Activated T-helper 1 cell treated with anti-CD3 and anti-CD28 coated beads, Interleukin-2, amount 50 U/mL, for 16 hours (primary cell): ENCODE data around the gene TRAPPC3.
A peak's percentile ranks its signal among the peaks of the same experiment; 100 is the strongest.

Experiments
- DNase-seq, 2 donors: peaks; one replicate each; pipeline ENCODE4 v3.0.0-alpha.2; 2020; ENCODE audit warnings: low read depth in 1 of 2, low spot score in 1 of 2

Gene TRAPPC3

DNA sequence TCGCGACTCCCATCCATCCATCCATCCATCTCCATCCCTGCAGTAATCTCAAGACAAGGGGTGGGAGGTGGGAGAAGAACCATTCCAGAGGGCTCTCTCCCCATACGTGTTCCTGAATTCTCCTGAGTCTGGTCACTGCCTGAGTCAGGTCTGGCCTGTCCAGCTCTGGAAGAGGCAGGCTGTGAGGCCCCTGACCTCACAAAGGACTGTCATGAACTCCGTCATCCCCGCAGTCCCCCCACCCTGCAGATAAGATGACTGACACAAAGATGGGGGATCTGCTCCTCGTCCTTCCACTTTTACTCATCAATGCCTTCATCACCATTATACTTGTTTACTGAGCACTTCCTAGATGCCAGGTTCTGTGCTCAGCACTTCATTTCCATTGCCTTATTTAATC lies 5.0 kb upstream of the TRAPPC3 start:
- DNase-seq, result no peak

DNA sequence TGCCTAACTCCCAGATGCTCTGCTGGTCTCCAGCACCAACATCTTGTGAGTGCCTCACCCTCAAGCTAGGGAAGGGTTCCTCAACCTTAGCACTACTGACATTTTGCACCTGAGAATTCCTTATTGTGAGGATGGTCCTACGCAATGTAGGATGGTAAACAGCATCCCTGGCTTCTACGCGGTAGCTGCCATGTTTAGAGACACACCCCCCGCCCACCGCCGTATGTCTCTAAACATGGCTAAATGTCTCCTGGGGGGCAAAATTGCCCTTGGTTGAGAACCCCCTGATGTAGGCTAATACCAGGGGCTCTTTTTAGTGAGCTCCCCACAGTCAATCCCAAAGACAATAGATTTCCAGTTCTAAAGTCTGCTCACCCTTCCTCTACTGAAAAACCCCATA lies 4.2 kb upstream of the TRAPPC3 start:
- DNase-seq, result no peak

DNA sequence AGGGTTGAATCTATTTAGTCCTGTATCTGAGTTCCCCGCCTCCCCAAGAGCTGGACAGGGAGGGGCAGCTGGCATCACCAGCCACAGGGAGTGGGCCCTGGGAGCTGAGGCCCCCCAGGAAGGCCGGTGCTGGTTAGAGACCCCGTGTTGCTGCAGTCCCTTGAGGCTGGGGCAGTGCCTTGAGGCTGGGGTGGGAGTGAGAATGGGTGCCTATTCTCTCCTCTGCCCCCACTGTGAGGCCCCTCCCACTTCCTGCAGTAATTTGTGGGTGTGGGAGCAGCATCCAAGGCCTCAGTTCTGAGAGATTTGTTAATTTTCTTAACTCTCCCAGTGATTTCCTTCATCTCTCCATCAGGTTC lies 2.5 kb upstream of the TRAPPC3 start:
- DNase-seq, result peak in 1 of 2 donors; percentile 26

DNA sequence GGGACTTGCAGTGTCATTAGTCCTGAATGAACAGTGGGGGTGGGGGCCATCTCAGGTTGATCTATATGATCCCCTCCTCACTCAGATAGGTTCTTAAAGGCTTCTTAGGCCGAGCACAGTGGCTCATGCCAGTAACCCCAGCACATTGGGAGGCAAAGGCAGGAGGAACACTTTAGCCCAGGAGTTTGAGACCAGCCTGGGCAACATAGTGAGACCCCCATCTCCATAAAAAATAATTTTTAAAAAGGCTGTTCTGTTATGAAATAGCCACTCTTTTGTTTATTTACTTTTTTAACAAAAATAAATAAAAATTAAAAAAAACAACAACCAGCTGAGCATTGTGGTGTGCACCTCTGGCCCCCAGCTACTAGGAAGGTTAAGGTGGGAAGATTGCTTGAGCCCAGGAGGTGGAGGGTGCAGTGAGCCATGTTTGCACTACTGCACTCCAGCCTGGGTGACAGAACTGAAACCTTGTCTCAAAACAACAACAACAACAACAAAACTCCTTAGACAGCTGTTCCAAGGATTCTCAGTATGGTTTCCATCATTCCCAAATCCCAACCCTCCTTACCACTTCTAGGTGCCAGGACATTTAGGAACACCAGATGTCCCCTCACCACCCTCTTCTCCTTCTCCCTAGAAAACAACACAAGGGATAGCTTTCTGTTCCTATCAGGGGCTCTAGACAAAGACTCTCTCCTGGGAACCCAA lies 2.0 kb upstream of the TRAPPC3 start:
- DNase-seq, result no peak

DNA sequence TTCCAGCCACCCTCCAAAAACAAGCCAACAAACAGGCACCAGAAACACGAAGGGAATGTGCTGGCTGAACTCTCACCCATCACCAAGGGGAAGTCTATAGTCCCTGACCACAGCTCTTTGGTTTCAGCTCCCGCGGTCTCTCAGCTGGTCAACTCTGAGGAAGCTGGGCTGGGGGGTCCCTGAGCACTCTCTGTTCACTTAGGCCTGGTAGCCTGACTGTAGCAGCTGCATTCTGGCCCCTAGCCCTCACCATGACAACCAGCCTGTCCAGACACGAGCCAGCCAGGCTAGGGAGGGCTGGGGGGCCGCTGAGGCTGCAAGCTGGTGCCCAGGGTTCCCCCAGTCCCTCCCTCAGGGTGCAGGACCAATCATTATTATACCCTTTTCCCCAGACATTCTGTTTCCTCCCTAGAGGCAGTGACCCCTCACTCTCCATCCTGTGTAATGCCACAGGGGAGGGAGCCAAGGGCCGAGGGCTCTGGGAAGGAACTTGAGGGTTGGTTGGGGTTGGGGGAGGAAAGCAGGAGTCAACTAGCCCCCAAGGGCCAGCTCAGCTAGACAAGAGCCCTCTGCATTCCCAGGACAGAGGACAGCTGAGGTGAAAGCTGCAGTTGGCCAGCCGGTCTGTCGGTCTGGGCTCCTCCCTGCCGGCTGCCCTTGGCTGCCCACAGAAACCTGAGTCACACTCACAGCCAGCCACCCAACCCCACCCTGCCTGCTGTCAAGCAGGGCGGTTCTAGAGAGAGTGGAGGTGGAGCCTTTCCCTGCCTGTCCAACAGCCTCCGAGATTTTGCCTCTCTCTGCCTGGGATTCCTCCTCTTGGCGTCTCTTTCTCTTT lies 1.2 kb upstream of the TRAPPC3 start:
- peak; percentile 45 to 56 for DNase-seq

DNA sequence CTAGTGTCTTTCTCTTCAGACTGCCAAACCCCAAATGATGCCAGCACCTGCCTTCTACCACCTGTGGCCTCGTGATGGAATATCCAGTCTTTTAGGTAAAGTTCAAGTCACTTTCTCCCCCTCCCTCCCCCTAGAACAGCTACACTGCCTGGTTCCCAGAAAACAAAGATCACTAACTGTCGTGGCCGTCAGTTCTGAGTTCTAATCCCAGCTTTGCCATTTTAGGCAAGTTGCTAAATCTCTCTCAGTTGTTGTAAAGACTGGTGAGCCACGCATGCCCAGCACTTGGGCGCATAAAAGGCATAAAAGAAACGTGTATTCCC lies 648 bp upstream of the TRAPPC3 start:
- no peak for DNase-seq

DNA sequence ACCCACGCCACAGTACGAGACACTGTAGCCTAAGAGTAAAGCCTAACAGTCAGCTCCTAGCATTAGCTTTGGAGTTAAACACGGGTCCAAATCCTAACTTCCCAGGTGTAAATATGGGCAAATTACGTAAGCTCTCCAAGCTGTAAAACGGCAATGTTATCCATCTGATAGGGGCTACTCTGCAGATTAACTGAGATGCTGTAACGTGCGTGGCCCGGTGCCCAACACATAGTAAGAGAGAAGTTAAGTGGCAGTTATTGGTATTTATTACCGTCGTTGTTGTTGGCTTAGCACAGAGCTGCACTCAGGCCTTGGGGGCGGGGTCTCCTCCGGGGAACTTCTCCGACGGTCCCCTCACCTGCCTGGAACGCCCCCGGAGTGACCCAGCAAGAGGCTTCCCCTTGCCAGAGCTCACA lies 457 bp downstream of the TRAPPC3 start:
- DNase-seq, result no peak

DNA sequence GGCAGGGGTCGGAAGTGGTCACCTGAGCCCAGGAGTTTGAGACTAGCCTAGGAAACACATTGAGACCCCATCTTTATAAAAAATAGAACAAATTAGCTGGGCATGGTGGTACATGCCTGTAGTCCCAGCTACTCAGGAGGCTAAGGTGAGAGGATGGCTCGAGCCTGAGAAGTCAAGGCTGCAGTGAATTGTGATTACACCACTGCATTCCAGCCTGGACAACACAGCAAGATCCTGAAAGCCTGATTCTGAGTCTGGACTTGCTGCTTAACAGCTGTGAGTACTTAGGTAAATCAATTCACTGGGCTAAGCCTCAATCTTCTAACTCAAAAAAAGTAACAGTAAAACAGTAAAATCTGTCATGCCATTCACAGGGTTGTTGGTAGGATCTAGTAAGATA lies 4.9 kb downstream of the TRAPPC3 start:
- DNase-seq, result no peak

DNA sequence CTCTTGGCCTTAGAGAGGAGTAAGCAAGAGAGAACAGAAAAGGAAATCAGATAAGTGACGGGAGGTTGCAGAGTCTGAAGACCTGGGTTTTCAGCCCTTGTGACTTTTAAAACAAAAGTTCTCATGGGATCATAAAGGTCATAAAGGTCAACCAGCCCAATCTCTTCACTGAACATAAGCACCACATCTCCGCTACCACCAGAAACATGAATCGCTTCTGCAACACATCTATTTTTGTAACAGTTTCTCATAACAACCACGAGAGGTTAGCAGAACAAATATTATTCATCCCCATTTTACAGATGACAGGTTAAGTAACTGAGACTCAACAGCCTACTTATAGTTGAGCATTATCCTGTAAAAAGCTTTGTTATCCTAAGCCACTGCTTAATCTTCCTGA lies 5.9 kb downstream of the TRAPPC3 start:
- no peak for DNase-seq

DNA sequence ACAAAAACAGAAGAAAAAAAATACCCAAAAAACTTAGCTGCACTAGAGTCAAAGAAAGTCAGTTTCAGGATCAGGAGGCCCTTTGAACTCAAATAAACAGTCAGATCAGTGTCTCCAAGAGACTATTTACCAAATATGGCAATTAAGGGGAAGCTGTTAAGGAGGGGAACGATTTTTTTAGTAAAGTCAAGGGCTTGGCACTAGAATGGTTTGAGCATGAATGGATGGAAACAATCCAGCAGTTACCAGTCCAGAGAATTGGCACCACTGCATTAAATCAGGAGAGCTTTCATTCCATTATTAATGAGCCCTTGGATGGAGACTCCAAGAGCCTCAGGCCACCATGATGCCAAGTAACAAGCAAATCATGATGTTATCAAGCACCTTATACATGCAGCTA lies 7.2 kb downstream of the TRAPPC3 start:
- DNase-seq, result no peak

DNA sequence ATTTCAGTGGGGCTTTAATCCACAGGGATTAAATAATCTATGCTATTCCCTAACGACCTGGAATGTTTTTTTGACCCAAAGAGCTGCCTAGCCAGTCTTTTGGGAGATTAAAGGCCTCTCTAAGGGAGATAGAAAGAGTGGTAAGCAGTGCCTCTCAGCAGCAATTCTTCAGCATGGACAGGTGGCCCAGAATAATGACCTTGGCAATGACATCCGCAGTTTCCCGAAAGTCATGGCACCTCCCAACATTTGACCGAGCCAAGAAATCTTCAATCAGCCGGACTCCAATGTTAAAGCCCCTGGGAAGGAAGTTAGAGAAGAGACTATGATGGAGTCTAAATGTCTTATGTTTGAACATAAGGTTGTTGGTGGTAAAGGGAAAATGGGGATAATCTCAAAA lies 9.8 kb downstream of the TRAPPC3 start:
- no peak for DNase-seq

DNA sequence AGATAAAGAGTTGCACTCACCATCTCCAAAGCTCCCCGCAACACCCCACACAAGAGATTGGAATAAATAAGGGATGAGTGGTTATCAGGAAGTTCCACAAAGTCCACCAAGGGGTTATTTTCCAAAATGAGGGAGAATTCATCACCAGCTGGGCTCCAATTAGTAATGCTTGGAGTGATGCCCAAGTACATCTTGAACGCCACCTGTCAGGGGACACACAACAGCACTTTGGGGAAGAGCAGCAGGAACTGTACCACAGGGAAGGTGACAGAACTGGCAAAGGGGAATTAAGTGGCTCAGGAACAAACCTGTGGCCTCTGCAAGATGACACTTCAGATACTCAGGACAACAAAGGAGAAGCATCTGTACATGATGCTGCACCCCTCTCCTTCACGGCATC lies 11.5 kb downstream of the TRAPPC3 start:
- DNase-seq, result no peak

DNA sequence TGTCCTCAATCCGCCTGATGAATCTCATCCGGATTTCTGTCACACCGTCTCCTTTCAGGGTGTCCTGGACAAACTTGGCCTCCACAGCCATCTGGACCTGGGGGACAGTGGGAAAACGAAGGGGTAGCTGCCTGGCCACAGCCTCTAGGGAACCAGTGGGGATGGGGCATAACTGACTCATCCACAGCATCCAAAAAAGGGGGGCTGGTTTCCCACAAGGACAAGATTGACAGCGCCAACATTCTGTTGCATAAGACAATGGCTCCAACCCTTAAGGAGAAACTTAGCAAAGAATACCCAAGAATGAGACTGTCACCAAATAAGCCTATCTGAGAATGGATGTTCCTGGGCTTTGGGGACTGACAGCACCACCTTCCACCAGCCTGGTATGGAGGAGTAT lies 12.1 kb downstream of the TRAPPC3 start:
- no peak for DNase-seq

DNA sequence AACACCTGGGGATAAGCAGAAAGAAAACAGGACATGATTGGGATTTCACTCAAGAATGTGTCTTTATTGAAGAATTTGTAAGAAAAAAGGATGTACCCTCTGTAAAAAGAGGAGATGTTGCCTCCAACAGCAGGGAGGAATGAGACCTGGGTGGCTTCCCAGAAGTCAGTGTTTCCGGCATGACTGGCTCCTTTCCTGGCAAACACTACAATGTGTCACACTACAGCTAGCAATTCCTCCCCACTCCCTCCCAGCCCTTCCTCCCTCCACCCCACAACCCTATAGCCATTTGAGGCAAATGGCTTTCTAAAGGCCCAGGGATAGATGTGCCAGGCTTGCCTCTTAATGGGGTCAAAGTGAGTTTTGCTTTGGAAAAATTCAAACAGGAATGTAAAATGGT lies 12.8 kb downstream of the TRAPPC3 start:
- no peak for DNase-seq

DNA sequence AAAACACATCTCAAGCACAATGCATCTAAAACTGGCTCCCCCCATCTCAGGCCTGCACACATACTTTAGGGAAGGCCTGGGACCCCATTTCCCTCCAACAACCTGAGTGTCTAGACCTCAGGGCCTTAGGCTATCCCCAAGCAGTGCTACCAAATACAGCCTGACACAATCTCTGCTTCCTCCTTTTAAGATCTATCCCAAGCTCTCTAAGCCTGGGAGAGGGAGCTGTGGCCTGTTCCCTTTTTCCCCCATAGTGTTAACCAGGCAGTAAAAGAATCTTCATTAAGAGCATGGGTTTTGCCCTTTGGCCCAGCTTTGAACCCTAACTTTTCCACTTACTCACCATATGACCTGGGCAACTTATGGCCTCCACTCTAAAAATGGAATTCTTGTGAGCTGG lies 13.5 kb downstream of the TRAPPC3 start:
- DNase-seq, result no peak

DNA sequence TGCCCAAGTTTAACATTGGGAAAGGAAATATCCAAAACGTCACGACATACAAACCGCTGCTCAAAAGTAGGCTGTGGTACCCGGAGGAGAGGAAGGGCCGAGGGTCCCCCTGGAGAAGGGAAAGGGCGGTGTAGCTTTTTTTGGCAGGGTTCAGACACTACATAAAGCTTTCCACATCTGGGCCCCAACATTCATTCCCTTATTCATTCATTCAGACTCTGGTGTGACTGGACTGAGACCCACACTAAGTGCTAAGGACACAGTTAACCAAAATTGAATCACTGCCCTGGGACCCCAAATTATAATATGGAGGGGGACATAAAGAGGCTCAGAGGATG lies 14.0 kb downstream of the TRAPPC3 start:
- DNase-seq, result no peak

DNA sequence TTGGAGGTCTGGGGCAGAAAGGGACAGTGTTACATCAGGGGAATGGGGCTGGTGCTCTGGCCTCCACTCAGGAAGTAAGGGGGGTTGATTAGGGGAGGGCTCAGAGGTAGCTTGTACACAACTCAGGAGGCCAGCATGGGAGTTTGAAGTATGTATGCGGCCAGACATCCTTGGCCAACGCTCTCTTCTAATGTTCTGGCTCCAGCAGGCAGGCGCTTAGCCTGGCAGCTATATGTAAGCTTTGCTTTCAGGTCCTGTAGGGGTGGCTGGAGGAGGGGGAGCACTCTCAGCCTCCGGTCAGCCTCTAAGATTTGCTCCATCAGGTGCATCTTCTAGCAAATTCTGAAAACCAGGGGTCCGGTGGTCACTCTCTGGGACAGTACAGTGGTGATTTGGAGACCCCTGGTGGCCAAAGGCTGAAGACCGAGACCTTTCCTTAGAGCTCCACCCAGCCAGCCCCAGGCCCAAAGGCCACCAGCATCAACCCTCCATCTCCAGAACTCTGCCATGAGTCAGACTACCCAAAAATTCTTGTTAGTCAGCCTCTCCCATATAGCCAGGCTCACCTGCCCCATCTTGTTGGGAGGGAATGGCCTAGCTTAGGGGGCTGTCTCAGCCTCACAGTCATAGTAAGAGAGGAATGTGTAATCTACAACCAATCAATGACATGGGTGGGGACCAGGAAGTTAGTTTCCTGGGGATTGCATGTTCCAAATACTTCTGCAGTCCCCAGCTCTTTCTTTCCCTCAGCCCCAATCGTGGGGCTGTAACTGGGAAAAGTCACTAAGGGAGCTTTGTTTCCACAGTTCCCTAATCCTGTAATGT lies 14.6 kb downstream of the TRAPPC3 start:
- DNase-seq, result no peak

DNA sequence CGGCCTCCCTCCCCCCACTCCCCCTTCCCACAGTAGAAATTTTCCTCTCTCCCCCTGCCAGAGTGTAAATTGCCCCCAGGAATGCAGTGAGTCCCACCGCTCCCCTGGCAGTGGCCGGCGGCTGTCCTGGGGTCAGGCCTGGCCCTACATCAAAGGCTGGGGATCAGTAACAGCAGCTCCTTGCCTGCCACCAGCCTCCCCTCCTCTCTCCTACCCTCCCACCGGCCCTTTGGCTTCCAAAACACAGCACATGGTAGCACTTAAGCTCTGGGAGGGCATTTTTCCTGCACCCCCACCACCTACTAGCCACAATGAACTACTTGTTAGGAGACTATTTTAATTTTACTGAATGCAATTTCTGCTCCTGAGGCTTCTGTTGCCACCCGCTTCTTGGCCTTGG lies 15.3 kb downstream of the TRAPPC3 start:
- DNase-seq, result no peak

DNA sequence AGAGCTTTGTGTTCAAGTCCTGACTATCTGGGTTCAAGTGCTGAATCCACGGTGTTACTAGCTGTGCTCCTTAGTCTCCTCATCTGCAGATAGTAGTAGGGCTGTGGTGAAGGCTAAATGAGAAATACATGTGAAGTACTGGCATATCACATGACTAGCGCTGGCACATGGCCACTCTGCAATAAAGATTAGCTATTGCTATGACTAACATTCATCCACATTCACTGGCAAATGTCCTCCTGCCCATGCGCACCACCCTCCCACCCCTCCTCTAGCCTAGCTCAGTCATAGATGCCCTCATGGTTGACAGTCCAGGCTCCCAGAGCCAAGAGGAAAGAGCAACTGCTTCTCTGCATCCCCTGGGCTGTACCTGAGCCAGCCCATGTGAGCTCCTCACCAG lies 15.8 kb downstream of the TRAPPC3 start:
- DNase-seq, result no peak

DNA sequence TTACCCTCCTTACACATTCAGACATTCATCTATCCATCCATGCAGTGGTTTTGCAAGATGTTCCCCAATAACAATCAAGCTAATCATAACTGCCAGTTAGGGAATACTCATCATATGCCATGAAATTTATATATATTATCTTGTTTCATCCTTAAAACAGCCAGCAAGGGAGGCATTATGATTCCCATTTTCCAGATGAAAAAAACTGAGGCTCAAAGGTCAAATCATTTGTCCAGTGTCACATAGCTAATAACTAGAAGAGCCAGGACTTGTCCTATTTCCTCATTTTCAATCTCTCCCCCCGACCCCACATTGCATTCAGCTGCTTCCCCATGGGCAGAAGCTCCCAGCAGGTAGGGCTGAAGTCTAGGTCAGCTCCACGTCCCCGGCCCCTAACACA lies 17.3 kb downstream of the TRAPPC3 start:
- DNase-seq, result no peak

DNA sequence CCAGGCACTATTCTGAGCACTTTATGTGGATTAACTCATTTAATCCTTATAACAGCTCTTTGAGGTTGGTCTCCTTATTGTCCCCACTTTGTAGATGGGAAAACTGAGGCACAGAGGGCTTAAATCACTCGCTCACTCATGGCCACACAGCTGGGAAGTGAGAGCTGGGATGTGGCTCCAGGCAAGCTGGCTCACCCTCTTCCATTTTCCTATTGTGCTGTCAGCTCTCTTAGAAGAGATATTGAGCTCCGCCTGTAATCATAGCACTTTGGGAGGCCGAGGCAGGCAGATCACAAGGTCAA lies 20.4 kb downstream of the TRAPPC3 start:
- no peak for DNase-seq

DNA sequence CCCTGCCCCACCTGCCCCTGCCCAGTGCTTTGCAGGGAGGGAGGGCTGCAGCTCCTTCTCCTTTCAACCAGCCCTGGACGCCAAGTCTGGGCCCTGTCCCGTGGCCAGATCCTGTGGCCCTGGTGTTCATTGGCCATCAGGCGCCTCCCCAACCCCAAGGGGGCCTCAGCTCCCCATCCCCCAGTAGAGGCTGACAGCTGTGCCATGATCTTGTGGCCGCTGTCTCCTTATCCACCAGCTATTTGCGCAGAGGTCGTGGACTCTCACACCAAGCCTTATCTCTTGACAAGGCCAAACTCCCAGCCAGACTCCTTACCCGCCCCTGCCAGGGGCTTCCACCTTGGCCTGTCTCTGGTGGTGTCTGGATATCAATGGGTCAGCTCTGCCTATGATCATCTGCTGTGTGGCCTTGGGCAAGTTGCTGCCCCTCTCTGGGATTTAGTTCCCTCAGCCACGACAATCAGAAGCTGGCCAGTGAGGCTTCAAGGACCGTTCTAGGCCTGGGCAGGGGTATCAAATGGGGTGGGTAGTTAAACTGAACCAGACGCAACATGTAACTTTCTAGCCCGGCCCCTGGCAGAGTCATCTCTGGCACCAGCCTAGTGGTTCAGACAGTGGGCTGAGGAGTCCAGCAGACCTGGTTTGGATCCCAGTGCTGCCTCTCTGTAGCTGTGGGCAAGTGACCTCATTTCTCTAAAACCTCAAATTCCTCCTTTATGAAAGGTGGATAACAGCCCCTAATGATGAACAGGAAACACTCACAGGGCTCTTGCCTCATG lies 21.0 kb downstream of the TRAPPC3 start:
- no peak for DNase-seq
